ENCODE measurements around the gene KCNT1.

KCNT1 gene

GRCh38 chr9:135785013-135785575, 83.1 kb downstream of the KCNT1 start:
- no peak for DNase-seq (ENCODE audit: low read depth)

- DNase-seq (ENCODE audit: low read depth): no peak
Observed at GRCh38 chr9:135786146-135786690, 84.2 kb downstream of the KCNT1 start.

GRCh38 chr9:135787317-135787716, 85.3 kb downstream of the KCNT1 start:
- no peak for DNase-seq (ENCODE audit: low read depth)

GRCh38 chr9:135787776-135788575, 86.0 kb downstream of the KCNT1 start:
- DNase-seq (ENCODE audit: low read depth): no peak

DNA sequence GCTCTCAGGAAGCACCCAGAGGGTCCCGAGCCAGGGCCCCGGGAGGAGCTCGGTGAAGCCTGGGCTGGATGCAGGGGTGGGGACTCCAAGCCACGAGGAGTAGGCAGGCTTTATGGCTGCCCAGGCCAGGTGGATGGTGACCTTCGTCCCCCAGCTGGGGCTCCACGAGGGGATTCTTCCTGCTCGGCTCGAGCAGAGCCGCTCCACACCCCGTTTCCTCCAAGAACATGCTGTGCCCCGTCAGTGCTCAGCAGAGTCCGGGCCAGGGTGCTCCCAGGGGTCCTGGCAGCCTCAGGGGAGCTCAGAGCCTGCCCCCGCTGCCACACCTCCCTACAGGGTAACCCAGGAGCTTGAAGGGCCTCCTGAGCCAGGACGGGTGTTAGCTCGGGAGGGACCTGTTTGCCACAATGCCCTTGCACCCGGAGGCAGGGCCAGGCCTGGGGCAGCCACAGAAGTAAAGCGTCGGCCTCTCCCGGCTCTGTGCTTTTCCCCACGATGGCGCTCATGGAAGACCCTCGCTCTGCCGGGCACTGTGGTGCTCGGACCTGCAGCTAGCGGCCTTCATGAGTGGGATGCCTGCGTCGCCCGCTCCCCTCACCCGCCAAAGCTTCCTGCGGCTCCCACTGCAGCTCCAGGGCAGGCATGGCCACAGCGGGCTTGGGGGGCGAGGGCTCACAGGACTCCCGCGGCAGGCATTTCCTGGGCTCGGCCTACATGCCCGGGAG, 86.8 kb downstream of the KCNT1 start:
- DNase-seq (ENCODE audit: low read depth): no peak

DNA sequence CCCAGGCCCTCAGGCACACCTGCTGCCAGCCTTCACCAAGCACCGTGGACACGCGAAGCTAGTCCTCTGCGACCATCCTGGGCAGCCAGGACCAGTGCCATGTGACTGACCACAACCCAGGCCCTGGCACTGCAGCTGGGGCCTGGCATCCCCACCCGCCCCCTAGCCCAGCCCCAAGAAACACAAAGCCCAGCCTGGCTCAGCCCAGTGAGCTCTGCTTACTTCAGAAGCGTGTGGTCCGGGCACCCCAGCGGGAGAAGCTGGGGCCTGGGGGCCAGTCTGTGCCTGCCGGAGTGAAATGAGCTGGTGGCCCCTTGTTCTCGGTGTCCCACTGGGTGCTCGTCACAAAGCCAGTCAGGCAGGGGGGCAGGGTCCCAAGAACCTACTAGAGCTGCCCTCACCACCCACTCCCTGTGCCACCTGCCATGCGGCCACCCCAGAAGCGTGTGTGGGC, 87.9 kb downstream of the KCNT1 start:
- DNase-seq (ENCODE audit: low read depth): no peak

- DNase-seq (ENCODE audit: low read depth): no peak
Observed at GRCh38 chr9:135790356-135790755, 88.4 kb downstream of the KCNT1 start.

DNA sequence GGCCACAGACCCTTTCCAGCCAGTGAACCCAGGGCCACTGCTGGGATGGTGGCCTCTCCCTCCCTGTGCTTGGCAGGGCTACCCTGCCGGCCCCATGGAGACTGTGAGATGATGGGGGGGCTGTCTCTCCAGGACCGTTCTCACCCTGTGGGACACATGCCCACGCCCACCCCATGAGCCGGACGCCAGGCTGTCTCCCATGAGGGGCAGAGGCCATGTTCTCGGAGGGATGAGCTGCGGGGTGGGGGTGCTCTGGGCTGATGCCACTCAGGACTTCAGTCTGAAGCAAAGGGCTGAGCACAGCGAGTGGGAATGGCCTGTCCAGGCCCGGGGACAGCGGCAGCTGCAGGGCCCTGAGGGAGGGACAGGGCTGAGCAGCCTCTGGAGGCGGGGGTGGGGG, 88.9 kb downstream of the KCNT1 start:
- no peak for DNase-seq (ENCODE audit: low read depth)

- DNase-seq (ENCODE audit: low read depth): no peak
Observed at GRCh38 chr9:135791431-135792267, 89.7 kb downstream of the KCNT1 start.

GRCh38 chr9:135792268-135793128, 90.5 kb downstream of the KCNT1 start:
- no peak for DNase-seq (ENCODE audit: low read depth)

GRCh38 chr9:135793221-135794056, 91.5 kb downstream of the KCNT1 start:
- no peak for DNase-seq (ENCODE audit: low read depth)

- no peak for DNase-seq (ENCODE audit: low read depth)
Observed at GRCh38 chr9:135794057-135794335, 92.0 kb downstream of the KCNT1 start.

DNA sequence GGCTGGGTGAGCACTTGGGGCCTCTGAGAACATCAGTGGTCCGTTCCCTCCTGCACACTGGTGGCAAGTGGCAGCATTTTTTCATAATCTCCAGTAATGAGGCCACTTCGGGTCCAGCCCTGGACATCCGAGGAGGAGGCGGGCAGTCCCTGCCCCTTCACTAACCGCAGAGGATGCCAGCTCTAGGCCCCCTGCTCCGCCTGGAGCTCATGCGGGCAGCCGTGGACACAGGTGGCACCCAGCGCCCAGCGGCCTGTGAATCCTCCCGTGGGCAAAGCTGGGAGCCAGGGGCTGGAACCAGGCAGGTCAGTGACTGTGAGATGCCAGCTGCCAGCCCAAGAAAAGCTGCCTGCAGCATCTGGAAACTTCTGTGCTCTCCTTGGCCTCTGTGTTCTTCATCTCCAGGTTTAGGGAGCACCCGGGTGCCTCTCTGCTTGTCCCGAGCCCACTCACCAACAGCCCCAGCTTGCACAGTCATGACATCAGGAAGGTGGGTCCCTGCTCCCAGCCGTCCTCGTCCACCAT, 92.4 kb downstream of the KCNT1 start:
- no peak for DNase-seq (ENCODE audit: low read depth)

DNA sequence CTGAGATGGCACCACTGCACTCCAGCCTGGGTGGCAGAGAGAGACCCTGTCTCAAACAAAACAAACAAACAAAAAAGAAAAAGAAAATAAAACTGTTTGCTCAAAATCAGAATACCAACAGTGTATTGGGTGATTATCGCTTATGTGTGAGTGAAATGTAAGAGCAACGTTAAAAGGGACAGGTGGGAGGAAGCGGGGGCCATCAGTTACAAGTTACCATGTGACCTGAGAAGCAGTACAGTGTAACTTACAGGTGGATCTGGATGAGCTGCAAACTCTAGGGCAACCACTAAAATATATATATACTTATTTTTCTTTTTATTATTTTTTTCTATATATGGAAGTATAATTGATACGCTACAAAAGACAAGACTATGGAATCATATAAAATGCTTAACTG, 93.4 kb downstream of the KCNT1 start:
- no peak for DNase-seq (ENCODE audit: low read depth)

DNA sequence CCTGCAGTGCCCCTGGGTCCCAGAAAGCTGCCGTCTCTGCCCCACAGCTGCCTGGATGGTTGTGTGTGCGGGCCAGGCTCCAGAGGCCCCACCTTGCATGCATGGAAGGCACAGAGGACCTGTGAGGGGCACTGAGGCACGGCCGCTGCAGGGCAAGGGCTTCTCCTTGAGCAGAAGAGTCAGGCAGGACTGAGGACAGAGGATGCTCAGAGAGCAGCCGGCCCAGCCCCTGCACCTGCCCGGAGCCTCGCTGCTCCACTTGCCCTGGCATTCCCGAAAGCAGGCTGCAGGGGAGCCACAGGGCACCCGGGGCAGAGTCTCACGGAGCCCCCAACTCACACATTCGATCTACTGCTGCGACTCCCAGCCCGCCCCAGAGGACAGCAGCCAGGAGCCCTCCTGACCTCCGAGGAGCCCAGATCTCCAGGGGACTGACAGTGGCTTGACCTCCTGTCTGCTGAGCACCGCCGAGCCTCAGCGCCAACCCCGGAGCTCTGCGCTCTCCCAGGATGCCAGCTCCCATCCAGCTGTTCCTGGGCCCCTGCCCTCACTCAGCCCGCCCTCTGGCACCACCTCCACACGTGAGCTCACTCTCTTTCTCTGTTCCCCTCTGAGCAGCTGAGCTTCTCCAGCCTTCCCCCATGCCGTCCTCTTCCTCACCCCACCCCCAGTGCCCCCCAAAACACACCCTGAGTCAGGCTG, 95.0 kb downstream of the KCNT1 start:
- no peak for DNase-seq (ENCODE audit: low read depth)

DNA sequence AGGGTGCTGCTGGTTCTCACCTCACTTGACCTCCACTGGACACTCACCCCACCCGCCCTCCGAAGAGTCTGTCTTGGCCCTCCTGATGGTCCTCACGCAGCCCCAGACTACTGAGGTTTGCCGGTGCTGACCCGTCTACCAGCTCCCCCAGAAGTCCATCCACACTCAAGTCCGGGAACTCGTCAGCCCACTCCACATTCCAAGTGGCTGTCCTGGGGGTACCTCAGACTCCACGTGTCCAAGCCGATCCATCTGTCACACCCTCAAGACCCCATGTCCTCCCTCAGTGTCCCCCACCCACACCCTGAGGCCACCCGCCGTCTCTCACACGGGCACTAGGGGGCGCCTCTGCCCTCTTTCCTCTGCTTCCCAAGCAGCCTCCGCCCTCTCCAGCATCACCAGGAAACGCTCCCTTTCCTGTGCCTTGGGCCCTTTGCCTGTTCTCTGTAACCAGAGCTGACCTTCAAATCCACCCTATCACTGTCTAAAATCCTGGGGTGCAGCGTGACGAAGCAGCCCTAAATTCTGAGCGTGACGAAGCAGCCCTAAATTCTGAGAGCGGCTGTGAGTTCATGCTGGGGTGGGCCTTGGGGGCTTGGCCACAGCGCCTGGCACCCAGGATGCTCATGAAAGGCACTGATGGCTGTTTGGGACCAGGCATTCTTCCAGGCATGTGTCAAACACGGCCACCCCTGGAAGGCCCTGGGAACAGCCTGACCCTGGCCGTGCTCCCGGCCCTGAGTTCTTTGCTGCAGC, 95.7 kb downstream of the KCNT1 start:
- DNase-seq (ENCODE audit: low read depth): no peak

- no peak for DNase-seq (ENCODE audit: low read depth)
Observed at GRCh38 chr9:135798263-135798585, 96.2 kb downstream of the KCNT1 start.

DNA sequence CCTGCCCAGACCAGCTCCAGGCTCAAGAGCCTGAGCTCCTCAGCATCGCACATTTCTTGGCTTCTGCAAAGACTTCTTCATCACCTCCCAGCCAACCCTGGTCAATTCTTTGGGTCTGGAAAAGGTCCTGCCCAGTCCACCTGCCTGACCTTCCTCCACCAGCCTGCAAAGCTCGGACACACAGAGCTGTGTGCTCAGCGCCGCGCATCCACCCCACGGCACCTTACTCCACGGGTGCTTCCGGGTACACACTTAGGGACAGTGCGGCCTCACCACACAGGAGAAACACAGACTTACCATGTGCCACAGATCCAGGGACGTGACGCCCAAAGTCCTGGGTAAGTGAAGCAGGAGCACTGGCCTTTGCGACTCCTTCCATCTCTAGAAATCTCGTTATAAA, 97.3 kb downstream of the KCNT1 start:
- DNase-seq (ENCODE audit: low read depth): no peak

DNA sequence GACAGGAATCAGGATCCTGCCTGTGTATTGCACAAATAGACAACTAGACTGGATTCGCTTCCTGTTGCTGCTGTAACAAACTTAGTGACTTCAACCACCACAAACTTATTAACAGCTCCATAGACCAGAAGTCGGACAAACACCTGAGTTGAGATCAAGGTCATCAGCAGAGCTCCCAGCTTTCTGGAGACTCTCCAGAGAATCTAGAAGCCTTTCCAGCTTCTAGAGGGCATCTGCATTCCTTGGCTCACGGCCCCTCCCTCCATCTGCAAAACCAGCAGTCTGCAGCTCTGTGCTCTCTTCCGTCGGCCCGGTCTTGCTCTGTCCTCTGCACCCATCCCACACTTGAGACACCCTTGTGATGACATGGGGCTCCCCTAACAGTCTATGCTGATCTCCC, 99.1 kb downstream of the KCNT1 start:
- no peak for DNase-seq (ENCODE audit: low read depth)

Measured in stimulated activated CD8-positive, alpha-beta memory T cell treated with anti-CD3 and anti-CD28 coated beads, Interleukin-12 subunit alpha, Interleukin-12 subunit beta, amount 100 ng/mL, for 4 hours (primary cell).